Lung (tissue), 12 donors: ENCODE results near the gene TBCD. TPM values are rescaled to one million over a fixed set of nuclear protein-coding genes. Genes with fewer than 3 reads are reported as not detected.

Experiments
- ATAC-seq: fragments of 200-7000 bp; cut with Tn5 transposase; one replicate; pipeline ENCODE4 v1.9.1; 2020; ENCODE audit warnings: moderate number of reproducible peaks; ENCODE audit not compliant: insufficient read depth, low FRiP score
- DNase-seq, 3 donors: peaks; one replicate each; pipeline ENCODE4 v3.0.0-alpha.2; 2013 to 2017
- H3K27ac ChIP-seq, 2 donors: one replicate each; pipeline ENCODE4 v1.5.1; 2013; ENCODE audit warnings: mild to moderate bottlenecking in 2 of 2, moderate library complexity in 2 of 2, control low read depth in 1 of 2, inconsistent platforms in 1 of 2, low read depth in 1 of 2, low read length in 1 of 2
- H3K27me3 ChIP-seq, 3 donors: one replicate each; pipeline ENCODE4 v1.5.1; 2013; ENCODE audit warnings: low read length in 2 of 3; ENCODE audit not compliant: control insufficient read depth in 3 of 3, insufficient read depth in 3 of 3
- H3K36me3 ChIP-seq, 4 donors: one replicate each; pipeline ENCODE4 v1.5.1; 2013; ENCODE audit warnings: low read length in 4 of 4, mild to moderate bottlenecking in 1 of 4, moderate library complexity in 1 of 4; ENCODE audit not compliant: control insufficient read depth in 4 of 4, insufficient read depth in 4 of 4
- H3K4me1 ChIP-seq, 5 donors: one replicate each; pipeline ENCODE4 v1.5.1; 2013; ENCODE audit warnings: low read length in 5 of 5, mild to moderate bottlenecking in 2 of 5, moderate library complexity in 1 of 5; ENCODE audit not compliant: control insufficient read depth in 5 of 5, insufficient read depth in 5 of 5
- H3K4me3 ChIP-seq: one replicate; pipeline ENCODE4 v1.5.1; 2013; ENCODE audit warnings: mild to moderate bottlenecking, control low read depth, moderate library complexity
- H3K9ac ChIP-seq, 2 donors: one replicate each; pipeline ENCODE4 v1.5.1; 2013; ENCODE audit warnings: low read length in 2 of 2, control low read depth in 1 of 2; ENCODE audit not compliant: insufficient read depth in 1 of 2
- H3K9me3 ChIP-seq, 4 donors: one replicate each; pipeline ENCODE4 v1.5.1; 2013; ENCODE audit warnings: low read length in 3 of 4, mild to moderate bottlenecking in 1 of 4, moderate library complexity in 1 of 4; ENCODE audit not compliant: control insufficient read depth in 4 of 4, insufficient read depth in 3 of 4
- WGBS, 2 donors: extraction: QIAGEN DNeasy Blood & Tissue Kit; methylation state at CpG; one replicate each; pipeline ENCODE4 v1.1.7; 2013; 5-methylcytosine and 5-hydroxymethylcytosine counted together
- polyA plus RNA-seq, 2 donors: library from polyadenylated mRNA; stranded (reverse); fragments of 200-250 nt; gene quantifications; one replicate each; pipeline ENCODE4 v1.2.1, GENCODE V29; 2013
- total RNA-seq, 2 donors: library from RNA; depleted of rRNA in 1 of 2; stranded (reverse); fragments of >200 nt in 1 of 2; gene quantifications; one replicate each; pipeline ENCODE4 v1.2.1, GENCODE V29; 2014 to 2021
- TF ChIP-seq, protein P1 (sequence below): IDR thresholded peaks from 2 replicates; pipeline ENCODE4 v1.5.1; 2012; ENCODE audit warnings: mild to moderate bottlenecking; ENCODE audit errors: control extremely low read depth, extremely low read depth
- donor health status: control.
- donor health status: control.
- donor health status: Bipolar disorder and iron deficiency.
- donor health status: healthy.
- donor health status: DM: yes; HTN: yes; CAD: no.

TBCD gene
- total and polyA plus RNA-seq, 4 donors = 57.6 to 119 (median 90.3) TPM

DNA sequence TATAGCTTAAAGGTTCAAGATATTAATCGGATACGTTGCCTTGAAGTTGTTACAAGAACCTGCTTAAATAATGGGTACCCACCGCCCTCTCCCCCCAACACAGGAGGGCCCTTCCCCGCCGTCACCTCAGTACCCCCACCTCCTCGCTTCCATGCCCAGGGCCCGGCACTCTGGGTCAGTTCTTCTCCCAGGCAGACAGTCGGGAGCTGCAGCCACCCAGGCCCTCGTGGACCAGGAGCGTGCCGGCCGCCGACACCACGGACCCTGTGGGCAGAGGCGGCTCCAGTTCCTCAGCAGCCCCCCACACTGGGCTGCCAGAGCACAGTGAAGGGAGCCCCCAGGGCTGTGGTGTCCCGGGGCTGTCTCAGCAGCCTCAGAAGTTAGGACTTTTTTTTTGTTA lies 168.8 kb downstream of the TBCD start:
- Histone ChIP-seq H3K4me1 (no peaks in the 10 kb centered on the region), H3K4me3 (no peak overlapping the region), H3K27me3 (no peaks in the 10 kb centered on the region), H3K27ac (no peak overlapping the region), H3K9me3 (no peaks in the 10 kb centered on the region), H3K36me3 (peaks cover 0 to 28% (median 7%) of the 10 kb centered on the region in 4 donors), H3K9ac (no peak overlapping the region)
- WGBS, 2 donors = 94 to 97% methylated on average over 15 to 16 of the region's 16 CpGs
- TF ChIP-seq, protein P1, sequence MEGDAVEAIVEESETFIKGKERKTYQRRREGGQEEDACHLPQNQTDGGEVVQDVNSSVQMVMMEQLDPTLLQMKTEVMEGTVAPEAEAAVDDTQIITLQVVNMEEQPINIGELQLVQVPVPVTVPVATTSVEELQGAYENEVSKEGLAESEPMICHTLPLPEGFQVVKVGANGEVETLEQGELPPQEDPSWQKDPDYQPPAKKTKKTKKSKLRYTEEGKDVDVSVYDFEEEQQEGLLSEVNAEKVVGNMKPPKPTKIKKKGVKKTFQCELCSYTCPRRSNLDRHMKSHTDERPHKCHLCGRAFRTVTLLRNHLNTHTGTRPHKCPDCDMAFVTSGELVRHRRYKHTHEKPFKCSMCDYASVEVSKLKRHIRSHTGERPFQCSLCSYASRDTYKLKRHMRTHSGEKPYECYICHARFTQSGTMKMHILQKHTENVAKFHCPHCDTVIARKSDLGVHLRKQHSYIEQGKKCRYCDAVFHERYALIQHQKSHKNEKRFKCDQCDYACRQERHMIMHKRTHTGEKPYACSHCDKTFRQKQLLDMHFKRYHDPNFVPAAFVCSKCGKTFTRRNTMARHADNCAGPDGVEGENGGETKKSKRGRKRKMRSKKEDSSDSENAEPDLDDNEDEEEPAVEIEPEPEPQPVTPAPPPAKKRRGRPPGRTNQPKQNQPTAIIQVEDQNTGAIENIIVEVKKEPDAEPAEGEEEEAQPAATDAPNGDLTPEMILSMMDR = no peak
- no peak for ATAC-seq
- DNase-seq = no peak

DNA sequence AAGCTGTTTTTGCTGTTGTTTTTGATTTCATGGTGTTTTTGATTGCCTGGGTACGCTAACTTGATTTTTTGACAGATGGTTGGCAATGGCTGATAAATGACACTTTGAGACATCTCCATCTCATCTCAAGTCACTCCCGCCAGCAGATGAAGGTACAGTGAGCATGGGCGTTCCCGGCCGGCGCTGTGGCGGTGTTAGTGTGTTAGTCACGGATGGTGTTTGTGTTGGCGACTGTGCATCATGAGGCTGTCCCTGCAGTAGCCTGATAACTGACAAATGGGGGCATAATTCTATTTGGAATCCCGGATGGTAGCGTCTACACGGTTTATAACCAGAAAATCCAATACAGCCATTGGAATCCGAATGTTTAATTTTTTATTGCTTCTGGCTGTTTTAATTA lies 169.6 kb downstream of the TBCD start:
- ATAC-seq (no peak), DNase-seq (no peak)
- Histone ChIP-seq H3K36me3 (peaks cover 0 to 32% (median 6%) of the 10 kb centered on the region in 4 donors), H3K27me3 (no peaks in the 10 kb centered on the region), H3K9me3 (no peaks in the 10 kb centered on the region), H3K4me1 (no peaks in the 10 kb centered on the region), H3K4me3 (no peak overlapping the region), H3K27ac (no peak overlapping the region), H3K9ac (no peak overlapping the region)
- TF ChIP-seq, protein P1 = no peak
- WGBS, 2 donors = 95 to 96% methylated on average over 13 of the region's 13 CpGs

DNA sequence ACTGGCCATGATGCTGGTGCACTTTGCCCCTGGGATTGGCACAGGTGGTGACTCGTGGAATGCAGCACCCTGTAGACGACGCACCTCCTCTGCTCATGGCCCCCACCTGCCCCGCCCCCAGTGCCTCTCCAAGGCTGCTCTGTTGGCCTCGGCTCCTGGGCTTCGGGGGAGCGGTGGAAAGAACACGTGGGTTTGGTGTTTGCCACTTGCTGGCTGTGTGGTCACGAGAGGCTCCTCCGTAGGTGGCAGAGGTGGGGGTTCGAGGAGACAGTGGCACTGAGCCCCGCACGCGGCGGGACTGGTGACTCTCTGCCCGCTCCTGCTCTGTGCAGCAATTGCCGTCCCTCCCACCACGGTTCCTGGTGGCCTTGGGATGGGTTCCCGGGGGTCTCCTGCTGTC lies 170.8 kb downstream of the TBCD start:
- TF ChIP-seq, protein P1 = no peak
- H3K27ac ChIP-seq = no peak overlapping the region
- DNase-seq (no peak), ATAC-seq (no peak)
- WGBS, 2 donors = 93 to 94% methylated on average over 19 of the region's 19 CpGs
- peaks cover 3 to 45% (median 11%) of the 10 kb centered on the region in 4 donors for H3K36me3 ChIP-seq
- H3K9ac ChIP-seq = no peak overlapping the region
- no peaks in the 10 kb centered on the region for H3K27me3 ChIP-seq
- no peak overlapping the region for H3K4me3 ChIP-seq
- H3K9me3 ChIP-seq = no peaks in the 10 kb centered on the region
- no peaks in the 10 kb centered on the region for H3K4me1 ChIP-seq
